ENCODE results near the gene AGAP3.

GRCh38 chr7:151086802-151087244 lies 548 bp downstream of the AGAP3 start:
- no peak for TF ChIP-seq CTCF (conservative IDR thresholded peaks at IDR 0.05 in 1 of 2, IDR thresholded peaks at IDR 0.05 in 1 of 2; ENCODE audit: extremely low read depth in 1 of 2, insufficient read depth in 1 of 2, low read depth in 1 of 2, low read length in 2 of 2)
- no peak for TF ChIP-seq EZH2 (IDR thresholded peaks at IDR 0.05; ENCODE audit: borderline replicate concordance, low read length)
